Mucosa of rectum (tissue), 2 donors: ENCODE results near the gene ITPR2.

Source experiments
- H3K27ac ChIP-seq, 2 donors: one replicate each; pipeline ENCODE4 v1.7.0; 2013; ENCODE audit warnings: inconsistent platforms in 2 of 2, low read depth in 2 of 2, low read length in 2 of 2
- H3K27me3 ChIP-seq, 2 donors: one replicate each; pipeline ENCODE4 v1.7.0; 2013; ENCODE audit warnings: low read length in 2 of 2; ENCODE audit not compliant: control insufficient read depth in 2 of 2, insufficient read depth in 2 of 2
- H3K36me3 ChIP-seq, 2 donors: one replicate each; pipeline ENCODE4 v1.7.0; 2013; ENCODE audit warnings: low read length in 2 of 2; ENCODE audit not compliant: control insufficient read depth in 2 of 2, insufficient read depth in 2 of 2
- H3K4me1 ChIP-seq, 2 donors: one replicate each; pipeline ENCODE4 v1.7.0; 2013; ENCODE audit warnings: low read length in 2 of 2, mild to moderate bottlenecking in 1 of 2; ENCODE audit not compliant: control insufficient read depth in 2 of 2, insufficient read depth in 2 of 2
- H3K4me3 ChIP-seq, 2 donors: one replicate each; pipeline ENCODE4 v1.7.0; 2013; ENCODE audit warnings: low read length in 2 of 2
- H3K9ac ChIP-seq, 2 donors: one replicate each; pipeline ENCODE4 v1.7.0; 2013; ENCODE audit warnings: low read length in 2 of 2, low read depth in 1 of 2, mild to moderate bottlenecking in 1 of 2
- H3K9me3 ChIP-seq, 2 donors: one replicate each; pipeline ENCODE4 v1.7.0; 2013; ENCODE audit warnings: low read length in 2 of 2; ENCODE audit not compliant: control insufficient read depth in 2 of 2
- donor health status: healthy.
- donor health status: Normal muscosa, but diverticular disease.

ITPR2 gene

DNA sequence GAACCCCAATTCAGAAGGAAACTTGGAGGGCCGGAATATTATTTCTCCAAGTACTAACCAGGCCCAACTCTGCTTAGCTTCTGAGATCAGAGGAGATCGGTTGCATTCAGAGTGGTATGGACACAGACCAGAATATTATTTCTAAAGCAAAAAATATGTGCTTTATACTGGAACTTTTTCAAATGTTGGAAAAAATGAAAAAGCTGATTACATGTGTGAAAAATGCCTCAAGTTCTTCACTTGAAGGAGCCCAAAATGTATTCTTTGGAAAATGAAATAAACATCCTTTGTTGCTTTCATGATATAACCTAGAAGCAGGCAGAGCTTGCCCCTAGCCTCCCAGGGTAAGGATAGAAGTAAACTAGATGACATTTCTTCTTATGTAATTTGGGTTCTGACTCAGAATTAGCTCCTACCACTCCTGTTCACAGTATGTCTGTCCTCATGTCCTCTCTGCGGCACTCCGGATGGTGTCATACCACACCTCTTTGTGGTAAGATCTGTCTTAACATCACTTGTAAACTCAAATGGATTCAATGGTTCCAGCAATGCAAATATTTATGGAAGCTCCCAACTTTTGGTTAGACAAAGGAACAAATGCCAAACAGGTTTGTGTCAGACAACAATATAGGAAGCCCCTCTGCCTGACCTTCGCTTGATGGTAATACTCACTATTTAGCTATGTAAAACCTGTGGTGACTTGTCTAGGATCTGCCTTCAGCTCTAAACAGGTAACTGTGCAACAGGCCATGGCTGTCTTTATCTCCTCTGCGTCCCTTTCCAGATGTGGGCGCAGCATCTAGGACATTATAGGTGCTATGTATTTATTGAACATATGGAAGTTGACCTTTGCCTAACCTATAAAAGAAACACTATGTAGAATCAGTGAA lies 459.1 kb downstream of the ITPR2 start:
- Histone ChIP-seq H3K9ac (no peak overlapping the region), H3K27ac (no peak overlapping the region), H3K9me3 (no peaks in the 10 kb centered on the region), H3K36me3 (no peaks in the 10 kb centered on the region), H3K4me1 (peaks cover 2 to 3% of the 10 kb centered on the region in 2 donors), H3K27me3 (no peaks in the 10 kb centered on the region), H3K4me3 (no peak overlapping the region)

DNA sequence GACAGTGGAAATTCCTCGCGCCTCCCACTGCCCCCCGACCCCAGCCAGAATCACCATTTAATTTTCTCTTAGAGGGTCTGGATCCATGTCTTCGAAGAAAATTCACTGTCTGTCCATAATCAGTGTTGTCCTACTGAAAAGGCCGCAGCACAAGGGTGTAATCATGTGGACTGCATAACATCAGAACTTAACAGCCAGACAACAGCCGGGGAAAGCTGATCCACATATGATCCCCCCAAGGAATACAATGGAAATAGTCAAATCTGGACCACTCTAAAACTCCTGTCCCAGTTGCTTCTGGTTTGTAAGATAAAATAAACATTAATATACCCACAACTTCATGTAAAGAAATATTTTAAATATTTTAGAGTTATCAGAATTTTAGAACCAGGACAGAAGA lies 460.1 kb downstream of the ITPR2 start:
- H3K9me3 ChIP-seq, result no peaks in the 10 kb centered on the region
- no peak overlapping the region for H3K4me3 ChIP-seq
- H3K27ac ChIP-seq, result no peak overlapping the region
- no peaks in the 10 kb centered on the region for H3K4me1 ChIP-seq
- no peak overlapping the region for H3K9ac ChIP-seq
- H3K27me3 ChIP-seq, result no peaks in the 10 kb centered on the region
- H3K36me3 ChIP-seq, result no peaks in the 10 kb centered on the region

DNA sequence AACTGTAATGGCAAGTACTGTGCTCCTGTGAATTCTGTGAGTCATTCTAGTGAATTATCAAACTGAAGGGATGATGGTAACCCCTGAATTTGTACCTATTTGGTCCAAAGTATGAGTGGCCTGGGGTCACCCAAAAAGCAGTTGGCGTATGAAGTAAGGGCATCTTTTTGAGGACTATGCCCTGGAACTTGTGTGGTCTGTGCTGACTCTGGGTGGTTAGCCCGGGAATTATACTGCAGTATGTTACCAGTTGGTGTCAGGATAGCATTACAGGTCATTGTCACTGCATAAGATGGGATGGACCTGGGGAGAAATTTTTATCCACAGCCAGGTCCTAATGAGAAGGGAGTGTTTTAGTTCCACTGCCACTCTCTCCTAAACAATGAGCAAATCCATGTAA lies 462.9 kb downstream of the ITPR2 start:
- Histone ChIP-seq H3K9ac (no peak overlapping the region), H3K9me3 (no peaks in the 10 kb centered on the region), H3K36me3 (no peaks in the 10 kb centered on the region), H3K27me3 (no peaks in the 10 kb centered on the region), H3K27ac (no peak overlapping the region), H3K4me3 (no peak overlapping the region), H3K4me1 (no peaks in the 10 kb centered on the region)

DNA sequence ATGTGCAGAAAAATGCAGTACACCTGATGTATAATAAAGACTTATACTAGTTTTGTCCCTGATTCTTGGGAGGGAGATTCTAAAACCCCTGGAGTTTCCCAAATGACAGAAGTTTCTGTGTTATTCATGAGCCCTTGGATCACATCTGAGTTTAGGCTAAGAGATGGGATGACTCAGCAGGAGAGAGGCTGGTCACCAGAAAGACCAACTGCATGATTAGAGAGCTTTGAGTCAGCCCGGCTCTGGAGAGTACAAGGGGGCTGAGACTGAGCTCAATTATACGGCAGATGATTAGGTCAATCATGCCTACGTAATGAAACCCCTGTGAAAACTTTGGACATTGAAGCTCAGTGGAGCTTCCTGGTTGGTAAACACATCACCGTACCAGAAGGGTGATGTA lies 463.4 kb downstream of the ITPR2 start:
- H3K4me3 ChIP-seq, result no peak overlapping the region
- no peaks in the 10 kb centered on the region for H3K27me3 ChIP-seq
- H3K9me3 ChIP-seq, result no peaks in the 10 kb centered on the region
- no peak overlapping the region for H3K27ac ChIP-seq
- no peaks in the 10 kb centered on the region for H3K36me3 ChIP-seq
- no peaks in the 10 kb centered on the region for H3K4me1 ChIP-seq
- no peak overlapping the region for H3K9ac ChIP-seq

DNA sequence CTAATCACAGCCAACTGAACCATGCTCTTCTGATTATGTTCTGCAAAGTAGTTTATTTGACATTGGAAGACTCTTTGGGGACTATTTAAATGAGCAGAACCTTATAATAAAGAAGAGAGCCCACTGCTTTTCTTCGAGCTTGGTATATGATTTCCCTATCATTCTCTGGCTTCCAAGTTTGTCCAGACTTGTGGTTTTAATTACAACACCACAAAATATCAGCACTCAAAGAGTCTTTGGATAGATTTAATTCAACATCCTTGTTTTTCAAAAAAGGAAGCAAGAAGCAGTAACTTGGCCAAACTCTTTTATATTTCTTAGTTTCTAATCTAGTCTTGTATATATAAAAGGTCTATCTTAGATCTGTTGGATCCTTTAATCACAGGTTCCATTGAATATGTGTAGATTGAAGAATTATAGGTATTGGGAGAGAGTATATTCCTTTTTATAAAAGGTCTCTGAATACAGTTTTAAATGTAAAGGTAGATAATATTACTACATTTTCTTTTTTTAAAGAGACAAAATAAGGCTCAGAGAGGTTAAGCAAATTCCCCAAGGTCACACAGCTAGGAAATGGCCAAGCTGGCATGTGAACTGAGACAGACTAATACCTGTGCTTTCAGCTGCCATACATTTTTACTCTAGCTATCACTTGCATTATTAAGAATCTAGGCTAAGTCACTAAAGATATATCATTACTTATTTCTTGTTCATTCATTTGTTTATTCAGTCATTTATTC lies 464.8 kb downstream of the ITPR2 start:
- Histone ChIP-seq H3K9ac (no peak overlapping the region), H3K27me3 (no peaks in the 10 kb centered on the region), H3K36me3 (no peaks in the 10 kb centered on the region), H3K4me3 (no peak overlapping the region), H3K4me1 (no peaks in the 10 kb centered on the region), H3K9me3 (no peaks in the 10 kb centered on the region), H3K27ac (no peak overlapping the region)

DNA sequence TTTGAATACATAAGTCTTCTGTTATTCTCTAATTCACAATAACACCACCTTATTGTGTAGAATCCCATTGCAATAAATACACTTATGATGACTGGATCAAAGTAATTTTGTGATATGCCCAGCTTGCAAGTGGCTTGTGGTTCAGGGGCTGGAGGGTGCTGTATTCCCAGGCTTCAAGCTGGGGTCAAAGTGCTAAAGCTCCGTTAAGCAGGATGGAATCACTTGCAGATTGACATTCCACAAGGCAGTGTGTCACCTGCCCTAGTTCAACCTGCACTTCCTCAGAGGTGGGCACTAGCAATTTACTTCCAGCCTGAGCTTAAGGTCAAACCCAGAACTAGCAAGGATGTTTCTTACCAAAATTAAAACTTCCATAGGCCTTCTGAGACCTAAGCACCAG lies 471.0 kb downstream of the ITPR2 start:
- no peak overlapping the region for H3K4me3 ChIP-seq
- no peak overlapping the region for H3K9ac ChIP-seq
- H3K4me1 ChIP-seq, result no peaks in the 10 kb centered on the region
- H3K27me3 ChIP-seq, result no peaks in the 10 kb centered on the region
- H3K36me3 ChIP-seq, result no peaks in the 10 kb centered on the region
- no peak overlapping the region for H3K27ac ChIP-seq
- no peaks in the 10 kb centered on the region for H3K9me3 ChIP-seq

GRCh38 chr12:26360062-26360461 lies 472.9 kb downstream of the ITPR2 start:
- no peak overlapping the region for H3K9ac ChIP-seq
- no peak overlapping the region for H3K27ac ChIP-seq
- H3K9me3 ChIP-seq, result no peaks in the 10 kb centered on the region
- no peaks in the 10 kb centered on the region for H3K4me1 ChIP-seq
- no peaks in the 10 kb centered on the region for H3K27me3 ChIP-seq
- no peaks in the 10 kb centered on the region for H3K36me3 ChIP-seq
- H3K4me3 ChIP-seq, result no peak overlapping the region

- Histone ChIP-seq H3K36me3 (no peaks in the 10 kb centered on the region), H3K27ac (no peak overlapping the region)
These were observed 473.4 kb downstream of the ITPR2 start for GRCh38 chr12:26359576-26359975.

DNA sequence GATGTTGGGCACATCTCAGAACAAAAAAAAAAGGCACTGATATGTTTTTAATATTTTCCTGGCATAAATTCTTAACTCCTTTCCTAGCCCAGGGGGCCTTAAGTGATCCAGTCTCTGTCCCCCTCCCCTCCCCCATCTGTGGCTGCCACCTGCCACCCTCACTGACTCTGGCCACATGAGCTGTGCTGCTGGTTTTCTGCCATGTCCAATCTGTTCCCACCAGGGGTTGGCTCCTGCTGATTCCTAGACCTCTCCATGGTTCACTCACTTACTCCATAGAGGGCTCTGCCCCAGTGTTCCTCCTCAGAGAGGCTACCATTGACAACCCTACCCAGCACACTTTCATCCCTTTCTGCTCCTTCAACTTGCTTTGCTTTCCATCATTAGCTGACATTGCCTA lies 474.3 kb downstream of the ITPR2 start:
- no peaks in the 10 kb centered on the region for H3K36me3 ChIP-seq
- no peaks in the 10 kb centered on the region for H3K4me1 ChIP-seq
- no peak overlapping the region for H3K27ac ChIP-seq
- H3K9me3 ChIP-seq, result no peaks in the 10 kb centered on the region
- H3K4me3 ChIP-seq, result no peak overlapping the region
- H3K9ac ChIP-seq, result no peak overlapping the region
- H3K27me3 ChIP-seq, result no peaks in the 10 kb centered on the region

More at GRCh38 chr12:26359576-26359975, 473.4 kb downstream of the ITPR2 start:
- Histone ChIP-seq H3K27me3 (no peaks in the 10 kb centered on the region), H3K4me1 (no peaks in the 10 kb centered on the region), H3K4me3 (no peak overlapping the region), H3K9ac (no peak overlapping the region), H3K9me3 (no peaks in the 10 kb centered on the region)

DNA sequence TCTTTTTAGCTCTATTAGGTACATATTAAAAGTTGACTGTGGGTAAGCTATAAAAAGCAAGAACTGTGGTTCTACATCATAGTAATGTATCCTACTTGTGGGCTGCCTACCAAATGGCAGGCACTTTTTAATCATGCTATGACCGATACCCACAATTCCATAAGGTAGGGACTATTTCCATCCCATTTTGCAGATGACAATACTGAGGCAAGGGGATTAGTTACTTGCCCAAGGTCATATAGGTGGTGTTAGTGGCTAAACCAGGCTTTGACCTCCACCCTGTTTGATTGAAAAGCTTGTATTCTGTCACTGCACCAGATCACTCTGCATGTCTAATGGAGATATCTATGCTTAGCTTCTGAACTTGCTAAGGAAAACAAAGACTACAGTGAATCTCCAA lies 485.7 kb downstream of the ITPR2 start:
- Histone ChIP-seq H3K9ac (no peak overlapping the region), H3K36me3 (no peaks in the 10 kb centered on the region), H3K9me3 (no peaks in the 10 kb centered on the region), H3K27me3 (no peaks in the 10 kb centered on the region), H3K4me3 (no peak overlapping the region), H3K4me1 (no peaks in the 10 kb centered on the region), H3K27ac (no peak overlapping the region)
